ACC112 (cell line): ENCODE results near the gene MACROD2.

Source experiments
- H2AFZ ChIP-seq: fragments of 200-600 bp; sonication (generic); one replicate; pipeline ENCODE4 v1.6.0; 2017; ENCODE audit warnings: antibody characterized with exemption, low read length; ENCODE audit not compliant: unreplicated experiment
- H3K27ac ChIP-seq: fragments of 200-600 bp; sonication (generic); 2 replicates; pipeline ENCODE4 v1.5.1; 2014; ENCODE audit warnings: low read depth, mild to moderate bottlenecking, antibody characterized with exemption, low read length, moderate library complexity
- H3K27me3 ChIP-seq: fragments of 200-600 bp; sonication (generic); 2 replicates; pipeline ENCODE4 v1.6.1; 2014; ENCODE audit warnings: mild to moderate bottlenecking, antibody characterized with exemption, low read length, moderate library complexity, mixed read lengths; ENCODE audit not compliant: insufficient read depth
- H3K36me3 ChIP-seq: fragments of 200-600 bp; sonication (generic); 2 replicates; pipeline ENCODE4 v1.6.1; 2016; ENCODE audit warnings: mild to moderate bottlenecking, antibody characterized with exemption, low read length, moderate library complexity, mixed read lengths; ENCODE audit not compliant: insufficient read depth
- H3K4me1 ChIP-seq: fragments of 200-600 bp; sonication (generic); one replicate; pipeline ENCODE4 v1.6.1; 2016; ENCODE audit warnings: low read length, mixed read lengths; ENCODE audit not compliant: insufficient read depth, unreplicated experiment, control insufficient read depth
- H3K4me3 ChIP-seq: fragments of 200-600 bp; sonication (generic); 2 replicates; pipeline ENCODE4 v1.5.1; 2014; ENCODE audit warnings: mild to moderate bottlenecking, low read depth, low read length
- H3K79me2 ChIP-seq: fragments of 200-600 bp; sonication (generic); one replicate; pipeline ENCODE4 v1.6.0; 2016; ENCODE audit warnings: low read length; ENCODE audit not compliant: control insufficient read depth, unreplicated experiment, insufficient read depth

MACROD2 gene

GRCh38 chr20:14758356-14758755 is 763.0 kb downstream of the MACROD2 start:
- Histone ChIP-seq H3K36me3 (no peaks in the 10 kb centered on the region), H3K27me3 (no peaks in the 10 kb centered on the region), H3K4me1 (no peaks in the 10 kb centered on the region), H3K27ac (no peak overlapping the region), H3K79me2 (no peaks in the 10 kb centered on the region), H3K4me3 (no peak overlapping the region), H2AFZ (no peak overlapping the region)

- Histone ChIP-seq H3K4me1 (no peaks in the 10 kb centered on the region), H2AFZ (no peak overlapping the region), H3K36me3 (no peaks in the 10 kb centered on the region), H3K27ac (no peak overlapping the region), H3K27me3 (no peaks in the 10 kb centered on the region), H3K4me3 (no peak overlapping the region), H3K79me2 (no peaks in the 10 kb centered on the region)
These were observed 764.7 kb downstream of the MACROD2 start for GRCh38 chr20:14759979-14760378.

- H3K27ac ChIP-seq: no peak overlapping the region
- no peaks in the 10 kb centered on the region for H3K27me3 ChIP-seq
- H3K79me2 ChIP-seq: no peaks in the 10 kb centered on the region
- no peak overlapping the region for H3K4me3 ChIP-seq
- H2AFZ ChIP-seq: no peak overlapping the region
- no peaks in the 10 kb centered on the region for H3K36me3 ChIP-seq
- H3K4me1 ChIP-seq: no peaks in the 10 kb centered on the region
These were observed 766.6 kb downstream of the MACROD2 start for GRCh38 chr20:14761903-14762302.

GRCh38 chr20:14764511-14765369 is 769.4 kb downstream of the MACROD2 start:
- Histone ChIP-seq H3K36me3 (no peaks in the 10 kb centered on the region), H2AFZ (no peak overlapping the region), H3K4me3 (no peak overlapping the region), H3K27me3 (no peaks in the 10 kb centered on the region), H3K4me1 (no peaks in the 10 kb centered on the region), H3K79me2 (no peaks in the 10 kb centered on the region), H3K27ac (no peak overlapping the region)

- Histone ChIP-seq H3K4me3 (no peak overlapping the region), H3K79me2 (no peaks in the 10 kb centered on the region), H3K36me3 (no peaks in the 10 kb centered on the region), H3K27ac (no peak overlapping the region), H3K27me3 (no peaks in the 10 kb centered on the region), H2AFZ (no peak overlapping the region), H3K4me1 (no peaks in the 10 kb centered on the region)
These were observed 770.0 kb downstream of the MACROD2 start for GRCh38 chr20:14765370-14765701.

- Histone ChIP-seq H3K79me2 (no peaks in the 10 kb centered on the region), H3K36me3 (no peaks in the 10 kb centered on the region), H3K27me3 (no peaks in the 10 kb centered on the region), H3K4me1 (peaks cover 8% of the 10 kb centered on the region), H3K4me3 (no peak overlapping the region), H3K27ac (no peak overlapping the region), H2AFZ (no peak overlapping the region)
These were observed 778.2 kb downstream of the MACROD2 start for GRCh38 chr20:14773486-14773885.

- no peaks in the 10 kb centered on the region for H3K36me3 ChIP-seq
- H3K4me3 ChIP-seq: no peak overlapping the region
- H3K27me3 ChIP-seq: no peaks in the 10 kb centered on the region
- H3K4me1 ChIP-seq: peaks cover 8% of the 10 kb centered on the region
- H3K27ac ChIP-seq: peak overlapping the region; percentile 70
- no peak overlapping the region for H2AFZ ChIP-seq
- no peaks in the 10 kb centered on the region for H3K79me2 ChIP-seq
These were observed 780.5 kb downstream of the MACROD2 start for GRCh38 chr20:14775778-14776177.

GRCh38 chr20:14777591-14777990 is 782.3 kb downstream of the MACROD2 start:
- H3K27ac ChIP-seq: no peak overlapping the region
- H3K4me1 ChIP-seq: peaks cover 8% of the 10 kb centered on the region
- no peaks in the 10 kb centered on the region for H3K79me2 ChIP-seq
- H2AFZ ChIP-seq: no peak overlapping the region
- no peak overlapping the region for H3K4me3 ChIP-seq
- H3K27me3 ChIP-seq: no peaks in the 10 kb centered on the region
- H3K36me3 ChIP-seq: no peaks in the 10 kb centered on the region

GRCh38 chr20:14778096-14778495 is 782.8 kb downstream of the MACROD2 start:
- Histone ChIP-seq H3K4me3 (no peak overlapping the region), H3K36me3 (no peaks in the 10 kb centered on the region), H2AFZ (no peak overlapping the region), H3K27ac (no peak overlapping the region), H3K27me3 (no peaks in the 10 kb centered on the region), H3K4me1 (peaks cover 8% of the 10 kb centered on the region), H3K79me2 (no peaks in the 10 kb centered on the region)

- Histone ChIP-seq H2AFZ (no peak overlapping the region), H3K79me2 (no peaks in the 10 kb centered on the region), H3K27ac (no peak overlapping the region), H3K36me3 (no peaks in the 10 kb centered on the region), H3K4me1 (peaks cover 8% of the 10 kb centered on the region), H3K27me3 (no peaks in the 10 kb centered on the region), H3K4me3 (no peak overlapping the region)
These were observed 783.6 kb downstream of the MACROD2 start for GRCh38 chr20:14778875-14779274.

- peaks cover 5% of the 10 kb centered on the region for H3K4me1 ChIP-seq
- no peak overlapping the region for H3K4me3 ChIP-seq
- H3K27ac ChIP-seq: no peak overlapping the region
- H3K36me3 ChIP-seq: no peaks in the 10 kb centered on the region
- H3K27me3 ChIP-seq: no peaks in the 10 kb centered on the region
- no peak overlapping the region for H2AFZ ChIP-seq
- H3K79me2 ChIP-seq: no peaks in the 10 kb centered on the region
These were observed 785.2 kb downstream of the MACROD2 start for GRCh38 chr20:14780508-14780907.
